PC-9 (cell line): Measurements from ENCODE around the gene CALHM4.

Experiments
- EZH2 ChIP-seq: fragments of 200-600 bp; sonication (generic); IDR thresholded peaks from 2 replicates; pipeline ENCODE4 v1.8.0; 2017; ENCODE audit warnings: antibody characterized with exemption, low read depth
- TF ChIP-seq, protein P1 (sequence below): fragments of 200-600 bp; sonication (generic); conservative IDR thresholded peaks from 2 replicates; pipeline ENCODE4 v1.6.1; 2017; ENCODE audit warnings: mixed run types, antibody characterized with exemption, mild to moderate bottlenecking, moderate library complexity

DNA sequence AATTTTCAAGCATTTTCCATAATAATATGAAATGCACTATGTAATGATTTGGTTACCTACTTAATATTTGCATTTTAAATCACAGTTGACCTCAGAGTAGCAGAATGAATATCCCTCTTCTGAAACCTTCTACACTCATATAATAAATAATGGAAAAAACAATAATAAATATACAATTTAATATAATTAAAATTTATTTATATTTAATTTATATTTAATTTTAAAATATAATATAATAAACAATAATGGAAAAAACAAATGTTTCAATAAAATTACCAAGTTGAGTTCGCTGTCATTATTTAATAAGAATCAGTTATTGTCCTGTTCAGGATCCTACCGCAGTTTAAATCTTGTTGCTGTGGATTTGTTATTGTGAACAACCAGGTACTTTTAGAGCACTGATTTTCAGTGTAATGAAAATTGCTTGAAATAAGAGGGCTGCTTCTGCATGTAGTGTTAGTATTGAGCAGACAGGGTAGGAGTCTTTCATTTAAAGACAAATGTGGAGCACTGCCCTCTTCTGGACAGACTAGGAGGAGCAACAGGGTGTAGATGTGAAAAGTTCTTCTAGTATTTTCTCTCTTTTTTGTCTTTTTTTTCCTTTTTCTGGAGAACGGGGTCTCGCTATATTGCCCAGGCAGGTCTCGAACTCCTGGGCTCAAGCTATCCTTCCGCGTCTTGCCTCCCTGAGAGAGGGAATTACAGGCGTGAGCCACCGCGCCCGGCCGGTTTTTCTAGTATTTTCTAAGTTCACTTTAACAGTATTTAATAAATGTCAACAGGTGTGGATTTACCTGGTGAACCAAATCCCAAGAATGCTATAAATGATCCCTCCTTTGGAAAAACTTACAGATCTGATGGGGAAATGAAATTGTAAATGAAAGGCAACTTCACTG is 21.6 kb upstream of the CALHM4 start:
- TF ChIP-seq, protein P1, sequence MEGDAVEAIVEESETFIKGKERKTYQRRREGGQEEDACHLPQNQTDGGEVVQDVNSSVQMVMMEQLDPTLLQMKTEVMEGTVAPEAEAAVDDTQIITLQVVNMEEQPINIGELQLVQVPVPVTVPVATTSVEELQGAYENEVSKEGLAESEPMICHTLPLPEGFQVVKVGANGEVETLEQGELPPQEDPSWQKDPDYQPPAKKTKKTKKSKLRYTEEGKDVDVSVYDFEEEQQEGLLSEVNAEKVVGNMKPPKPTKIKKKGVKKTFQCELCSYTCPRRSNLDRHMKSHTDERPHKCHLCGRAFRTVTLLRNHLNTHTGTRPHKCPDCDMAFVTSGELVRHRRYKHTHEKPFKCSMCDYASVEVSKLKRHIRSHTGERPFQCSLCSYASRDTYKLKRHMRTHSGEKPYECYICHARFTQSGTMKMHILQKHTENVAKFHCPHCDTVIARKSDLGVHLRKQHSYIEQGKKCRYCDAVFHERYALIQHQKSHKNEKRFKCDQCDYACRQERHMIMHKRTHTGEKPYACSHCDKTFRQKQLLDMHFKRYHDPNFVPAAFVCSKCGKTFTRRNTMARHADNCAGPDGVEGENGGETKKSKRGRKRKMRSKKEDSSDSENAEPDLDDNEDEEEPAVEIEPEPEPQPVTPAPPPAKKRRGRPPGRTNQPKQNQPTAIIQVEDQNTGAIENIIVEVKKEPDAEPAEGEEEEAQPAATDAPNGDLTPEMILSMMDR = peak; percentile 91
- no peak for TF ChIP-seq EZH2
